NCI-H460 (cell line): Measurements from ENCODE around the gene MMP17. TPM values are rescaled to one million over a fixed set of nuclear protein-coding genes. Genes with fewer than 3 reads are reported as not detected.
"Not testable (repeated sequence)": the region's sequence is repeated elsewhere in the genome, so short reads cannot be mapped to it uniquely, and the experiment has no call there.

Source experiments
- DNase-seq: peaks from one replicate; pipeline ENCODE4 v3.0.0-alpha.2; 2016; ENCODE audit warnings: low read depth; ENCODE audit errors: extremely low read depth
- total RNA-seq: library from RNA; depleted of rRNA; stranded (reverse); fragments of >200 nt; shearing (Covaris generic); gene quantifications from 2 replicates; pipeline ENCODE4 v1.2.3, GENCODE V29; 2014

The MMP17 gene
- total RNA-seq, 1 experiment from 2014 or later: 32.6 TPM

- DNase-seq: no peak
Observed at GRCh38 chr12:131862994-131863710, 35.0 kb downstream of the MMP17 start.

GRCh38 chr12:131863711-131864396, 35.7 kb downstream of the MMP17 start:
- DNase-seq: no peak

- no peak for DNase-seq
Observed at GRCh38 chr12:131864469-131864868, 36.3 kb downstream of the MMP17 start.

- DNase-seq: peak; percentile 97
Observed at GRCh38 chr12:131865180-131865875, 37.1 kb downstream of the MMP17 start.

- no peak for DNase-seq
Observed at GRCh38 chr12:131867471-131867870, 39.3 kb downstream of the MMP17 start.

- no peak for DNase-seq
Observed at GRCh38 chr12:131867891-131868675, 39.9 kb downstream of the MMP17 start.

- DNase-seq: peak; percentile 87
Observed at GRCh38 chr12:131869871-131870418, 41.8 kb downstream of the MMP17 start.

GRCh38 chr12:131871677-131872076, 43.5 kb downstream of the MMP17 start:
- no peak for DNase-seq

GRCh38 chr12:131872154-131873051, 44.2 kb downstream of the MMP17 start:
- DNase-seq: peak; percentile 71

GRCh38 chr12:131873293-131873692, 45.1 kb downstream of the MMP17 start:
- DNase-seq: no peak

- DNase-seq: not testable (repeated sequence)
Observed at GRCh38 chr12:131874972-131875371, 46.8 kb downstream of the MMP17 start.

- DNase-seq: not testable (repeated sequence)
Observed at GRCh38 chr12:131877216-131877615, 49.0 kb downstream of the MMP17 start.

GRCh38 chr12:131878436-131878835, 50.2 kb downstream of the MMP17 start:
- DNase-seq: not testable (repeated sequence)

GRCh38 chr12:131882804-131883520, 54.8 kb downstream of the MMP17 start:
- DNase-seq: no peak

- DNase-seq: no peak
Observed at GRCh38 chr12:131883521-131883900, 55.3 kb downstream of the MMP17 start.

- DNase-seq: not testable (repeated sequence)
Observed at GRCh38 chr12:131885076-131885475, 56.9 kb downstream of the MMP17 start.

GRCh38 chr12:131885543-131886057, 57.4 kb downstream of the MMP17 start:
- DNase-seq: no peak

GRCh38 chr12:131891722-131892121, 63.5 kb downstream of the MMP17 start:
- DNase-seq: not testable (repeated sequence)
